ENCODE measurements around the gene THOC5.

The THOC5 gene

DNA sequence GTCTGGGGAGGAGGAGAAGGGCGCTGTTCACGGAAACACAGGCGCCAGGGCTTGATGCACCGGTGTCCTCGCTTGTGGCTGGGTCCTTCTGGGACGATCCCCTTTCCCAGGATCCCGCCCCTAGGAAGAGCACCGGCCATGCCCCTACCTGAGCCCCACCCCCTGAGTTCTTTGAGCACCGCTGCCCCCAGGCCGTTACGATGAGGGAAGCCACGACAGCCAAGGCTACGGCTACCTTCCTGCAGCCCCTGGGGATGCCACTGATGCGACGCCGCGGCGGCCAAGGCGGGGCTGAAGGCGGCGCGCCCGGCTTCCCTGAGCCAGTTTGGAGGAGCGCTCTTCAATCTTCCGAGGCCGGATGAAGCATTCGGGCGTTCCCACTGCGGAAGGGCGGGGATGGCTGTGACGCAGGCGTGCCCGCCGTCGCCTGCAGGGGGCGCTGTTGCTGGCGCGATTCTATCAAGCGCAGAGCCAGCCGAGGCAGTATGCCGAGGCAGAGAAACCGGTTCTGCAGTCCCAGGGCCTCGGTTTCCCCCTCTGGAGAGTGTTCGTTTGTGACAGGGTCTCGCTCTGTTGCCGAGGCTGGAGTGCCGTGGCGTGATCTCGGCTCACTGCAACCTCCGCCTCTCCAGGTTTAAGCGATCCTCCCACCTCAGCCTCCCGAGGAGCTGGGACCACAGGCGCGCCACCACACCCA, 83.2 kb downstream of the THOC5 start:
- DNase-seq = peak; percentile 53

DNA sequence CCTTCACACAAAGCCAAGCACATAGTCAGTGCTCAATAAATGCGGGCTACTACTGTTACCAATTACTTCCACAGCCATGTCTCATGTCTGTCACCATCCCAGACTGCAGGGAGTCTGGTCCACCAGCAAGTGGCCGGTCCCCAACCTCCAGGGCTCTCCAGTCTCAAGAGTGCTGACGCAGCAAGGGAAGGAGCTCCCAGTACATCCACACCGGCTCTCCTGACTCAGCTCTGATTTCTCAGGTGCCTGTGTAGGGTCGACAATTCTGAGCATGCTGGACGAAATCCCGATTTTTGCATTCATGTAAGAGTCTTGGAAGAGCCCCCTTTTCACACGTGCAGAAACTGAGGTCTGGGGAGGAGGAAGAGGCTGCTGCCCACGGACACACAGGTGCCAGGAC, 83.8 kb downstream of the THOC5 start:
- DNase-seq = no peak

DNA sequence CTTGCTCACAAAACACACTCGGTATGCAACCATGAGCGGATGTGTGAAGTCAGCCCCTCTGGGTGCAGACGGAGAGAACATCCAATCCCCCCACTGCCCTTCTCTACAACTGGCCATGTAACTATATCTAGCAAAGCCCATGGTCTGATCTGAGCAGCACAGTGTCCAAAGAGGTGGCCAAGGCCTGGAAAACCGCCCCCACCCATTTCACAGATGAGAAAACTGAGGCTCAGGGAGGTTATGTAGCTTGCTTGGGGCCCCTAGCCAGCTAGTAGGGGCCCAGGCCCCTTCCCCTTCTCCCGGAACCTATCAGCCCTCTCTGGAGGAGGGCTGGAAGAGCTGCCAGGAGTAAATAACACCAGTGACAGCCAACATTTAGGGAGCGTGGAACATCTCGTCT, 89.0 kb downstream of the THOC5 start:
- DNase-seq = no peak

DNA sequence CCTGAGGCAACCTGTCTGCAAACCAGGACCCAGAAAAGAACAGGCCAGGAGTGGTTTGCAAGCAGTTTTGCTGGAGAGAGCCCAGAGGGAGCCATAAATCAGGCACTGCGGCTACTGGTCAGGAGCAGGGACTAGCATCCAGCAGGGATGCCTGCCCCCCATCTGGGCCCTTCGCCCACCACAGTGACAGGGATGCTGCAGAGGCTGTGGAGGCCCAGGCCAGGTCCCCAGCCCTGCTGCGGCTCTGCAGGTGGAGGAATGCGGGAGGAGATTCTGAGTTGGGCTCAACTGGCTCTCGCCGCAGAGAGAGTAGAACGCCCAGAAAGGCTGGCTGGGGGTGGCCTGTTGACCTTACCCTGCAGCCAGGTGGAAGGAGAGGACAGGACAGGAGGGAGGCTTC, 89.9 kb downstream of the THOC5 start:
- no peak for DNase-seq

DNA sequence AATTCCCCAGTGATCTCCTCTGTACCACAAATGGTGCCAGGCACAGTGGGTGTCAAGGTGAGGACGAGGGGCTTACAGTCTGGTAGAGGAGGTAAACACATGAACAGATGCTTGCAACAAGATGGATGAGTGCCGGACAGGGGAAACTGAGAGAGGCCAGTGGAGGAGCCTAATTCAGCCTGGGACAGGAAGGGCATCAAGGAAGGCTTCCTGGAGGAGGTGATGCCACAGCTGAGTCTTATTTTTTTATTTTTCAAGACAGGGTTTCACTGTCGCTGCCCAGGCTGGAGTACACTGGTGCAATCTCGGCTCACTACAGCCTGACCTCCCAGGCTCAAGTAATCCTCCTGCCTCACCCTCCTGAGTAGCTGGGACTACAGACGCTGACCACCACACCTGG, 92.3 kb downstream of the THOC5 start:
- DNase-seq = no peak

DNA sequence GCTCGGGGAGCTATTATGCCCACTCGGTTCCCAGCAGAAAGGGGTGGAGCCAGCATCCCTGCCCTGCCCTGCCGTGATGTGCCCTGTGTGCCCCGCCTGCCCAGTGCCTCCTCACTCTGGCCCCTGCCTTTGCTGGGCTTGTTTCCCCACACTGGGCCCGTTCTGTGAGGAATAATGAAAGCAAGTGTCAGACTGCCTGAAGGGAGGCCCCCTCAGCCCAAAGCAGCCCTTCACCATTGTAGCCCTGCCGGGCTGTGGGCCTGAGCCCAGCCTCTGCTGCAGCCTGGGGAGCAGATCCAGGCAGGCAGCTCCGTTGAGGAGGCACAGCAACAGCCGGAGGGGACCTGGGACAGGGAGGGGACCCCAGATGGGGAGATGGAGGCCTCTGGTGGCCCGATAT, 93.8 kb downstream of the THOC5 start:
- no peak for DNase-seq

DNA sequence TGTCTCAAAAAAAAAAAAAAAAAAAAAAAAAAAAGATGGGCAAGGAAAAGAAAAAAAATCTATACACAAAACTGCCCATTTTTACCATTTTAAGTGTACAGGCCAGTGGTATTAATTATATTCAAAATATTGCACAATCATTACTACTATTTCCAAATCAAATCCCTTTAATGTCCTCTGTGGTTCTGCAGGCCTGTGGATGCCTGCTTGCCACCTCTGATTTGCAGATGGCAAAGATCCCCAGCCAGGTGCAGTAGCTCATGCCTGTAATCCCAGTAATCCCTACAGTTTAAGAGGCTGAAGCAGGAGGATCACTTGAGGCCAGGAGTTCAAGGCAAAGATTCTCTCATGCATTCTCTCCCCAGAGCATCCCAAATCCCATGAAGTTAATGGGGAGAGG, 95.0 kb downstream of the THOC5 start:
- no peak for DNase-seq

DNA sequence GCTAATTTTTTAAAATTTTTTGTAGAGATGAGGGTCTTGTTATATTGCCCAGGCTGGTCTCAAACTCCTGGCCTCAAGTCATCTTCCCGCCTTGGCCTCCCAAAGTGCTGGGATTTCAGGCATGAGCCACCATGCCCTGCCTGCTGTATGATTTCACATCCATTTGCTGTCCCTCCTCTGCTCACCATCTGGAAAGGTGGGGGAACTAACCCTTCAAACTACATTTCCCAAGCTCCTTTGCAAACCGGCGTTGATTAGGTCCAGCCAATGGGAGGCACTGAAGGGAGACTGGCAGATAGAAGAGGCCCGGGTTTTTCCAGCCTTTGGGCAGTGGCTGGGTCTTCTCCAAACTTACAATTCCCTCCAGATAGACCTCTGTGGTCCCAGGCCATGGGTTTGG, 95.8 kb downstream of the THOC5 start:
- peak; percentile 34 for DNase-seq

DNA sequence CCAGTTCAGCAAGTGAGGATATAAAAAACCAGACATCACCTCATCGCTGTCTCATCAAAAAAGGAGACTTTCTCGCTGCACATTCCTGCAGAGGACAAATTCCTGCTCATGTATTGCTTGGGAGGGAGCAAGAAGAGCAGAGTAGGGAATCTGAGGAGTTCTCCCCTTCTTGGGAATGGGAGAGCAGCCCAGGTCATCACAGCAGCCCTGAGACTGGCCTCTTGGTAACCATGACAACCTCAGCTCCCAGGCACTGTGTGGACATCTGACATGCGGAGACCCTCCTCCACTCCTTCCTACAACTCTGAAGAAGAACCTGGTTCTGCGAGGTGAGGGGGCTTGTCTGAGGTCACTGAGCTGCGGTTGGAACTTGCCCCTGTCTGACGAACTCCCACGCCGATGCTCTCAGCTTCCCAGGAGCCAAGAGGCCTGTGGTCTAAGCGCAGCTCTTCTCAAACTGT, 97.3 kb downstream of the THOC5 start:
- no peak for DNase-seq
